AG09319 (cell line): ENCODE measurements around the gene KHDC4.

ENCODE experiments used
- DNase-seq: peaks from one replicate; pipeline ENCODE4 v3.0.0-alpha.2; 2010; ENCODE audit warnings: low read depth; ENCODE audit errors: extremely low read depth
- TF ChIP-seq, protein P1 (sequence below): IDR thresholded peaks from 2 replicates; pipeline ENCODE4 v1.5.1; 2011; ENCODE audit warnings: low read depth, mild to moderate bottlenecking, inconsistent platforms, low read length, moderate library complexity

KHDC4 gene

DNA sequence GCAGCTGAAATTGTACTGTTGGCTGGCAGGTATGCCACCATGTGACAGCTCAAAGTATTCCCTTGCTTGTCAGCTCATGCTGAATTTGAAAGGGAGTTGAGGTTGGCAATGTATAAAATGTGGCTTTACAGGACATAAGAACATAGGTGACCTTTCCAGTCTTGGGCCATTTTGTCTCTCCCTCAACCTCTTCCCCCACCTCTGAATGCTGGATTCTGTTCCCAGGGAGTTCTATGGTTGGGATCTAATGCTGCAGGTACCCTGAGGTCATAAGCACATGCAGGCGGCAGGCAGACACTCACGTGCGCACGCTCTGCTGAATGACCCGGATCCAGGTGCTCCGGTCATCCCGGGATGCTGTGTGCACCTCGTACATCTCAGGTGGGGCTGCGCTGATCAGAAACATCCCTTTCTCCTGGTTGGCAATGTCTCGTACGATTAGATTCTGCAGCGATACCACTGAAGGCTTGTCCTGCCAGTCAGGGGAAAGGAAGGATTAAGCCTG is 23.2 kb upstream of the KHDC4 start:
- TF ChIP-seq, protein P1, sequence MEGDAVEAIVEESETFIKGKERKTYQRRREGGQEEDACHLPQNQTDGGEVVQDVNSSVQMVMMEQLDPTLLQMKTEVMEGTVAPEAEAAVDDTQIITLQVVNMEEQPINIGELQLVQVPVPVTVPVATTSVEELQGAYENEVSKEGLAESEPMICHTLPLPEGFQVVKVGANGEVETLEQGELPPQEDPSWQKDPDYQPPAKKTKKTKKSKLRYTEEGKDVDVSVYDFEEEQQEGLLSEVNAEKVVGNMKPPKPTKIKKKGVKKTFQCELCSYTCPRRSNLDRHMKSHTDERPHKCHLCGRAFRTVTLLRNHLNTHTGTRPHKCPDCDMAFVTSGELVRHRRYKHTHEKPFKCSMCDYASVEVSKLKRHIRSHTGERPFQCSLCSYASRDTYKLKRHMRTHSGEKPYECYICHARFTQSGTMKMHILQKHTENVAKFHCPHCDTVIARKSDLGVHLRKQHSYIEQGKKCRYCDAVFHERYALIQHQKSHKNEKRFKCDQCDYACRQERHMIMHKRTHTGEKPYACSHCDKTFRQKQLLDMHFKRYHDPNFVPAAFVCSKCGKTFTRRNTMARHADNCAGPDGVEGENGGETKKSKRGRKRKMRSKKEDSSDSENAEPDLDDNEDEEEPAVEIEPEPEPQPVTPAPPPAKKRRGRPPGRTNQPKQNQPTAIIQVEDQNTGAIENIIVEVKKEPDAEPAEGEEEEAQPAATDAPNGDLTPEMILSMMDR: no peak
- DNase-seq: no peak

DNA sequence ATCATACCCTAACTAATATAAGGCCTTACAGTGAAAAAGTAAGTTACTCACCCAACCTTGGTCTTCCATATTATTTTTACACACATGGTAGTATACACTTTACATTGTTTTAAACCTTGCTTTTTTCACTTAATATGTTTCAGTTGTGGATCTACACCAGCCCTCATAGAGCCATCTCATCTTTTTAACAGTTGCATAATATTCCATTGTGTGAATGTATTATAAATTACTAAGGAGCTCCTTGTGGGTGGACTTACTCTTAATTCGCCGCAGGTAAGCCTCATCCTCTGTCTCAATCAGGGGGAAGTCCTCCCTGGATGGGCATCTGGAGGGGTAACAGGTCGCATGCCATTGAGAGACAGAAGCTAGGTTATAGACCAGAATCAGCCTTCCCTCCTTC is 20.4 kb upstream of the KHDC4 start:
- DNase-seq: no peak
- TF ChIP-seq, protein P1: no peak

DNA sequence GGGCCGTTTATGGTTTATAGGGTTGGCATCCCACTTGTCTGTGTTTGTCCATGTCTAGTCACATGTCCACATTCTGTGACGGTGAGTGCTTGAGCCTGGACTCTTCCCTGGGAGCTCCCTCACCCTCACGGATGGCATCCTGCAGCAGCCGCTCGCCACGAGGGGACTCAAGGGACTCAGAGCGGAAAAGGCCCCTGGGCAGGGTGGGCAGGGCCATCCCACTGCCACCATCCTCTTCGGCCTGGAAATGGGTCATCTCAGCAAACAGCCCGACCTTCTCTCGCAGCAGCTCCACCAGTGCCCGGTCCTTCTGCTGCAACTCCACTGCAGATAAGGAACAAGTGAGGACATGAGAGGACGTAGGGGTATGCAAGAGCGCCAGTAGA is 18.3 kb upstream of the KHDC4 start:
- no peak for DNase-seq
- TF ChIP-seq, protein P1: no peak

DNA sequence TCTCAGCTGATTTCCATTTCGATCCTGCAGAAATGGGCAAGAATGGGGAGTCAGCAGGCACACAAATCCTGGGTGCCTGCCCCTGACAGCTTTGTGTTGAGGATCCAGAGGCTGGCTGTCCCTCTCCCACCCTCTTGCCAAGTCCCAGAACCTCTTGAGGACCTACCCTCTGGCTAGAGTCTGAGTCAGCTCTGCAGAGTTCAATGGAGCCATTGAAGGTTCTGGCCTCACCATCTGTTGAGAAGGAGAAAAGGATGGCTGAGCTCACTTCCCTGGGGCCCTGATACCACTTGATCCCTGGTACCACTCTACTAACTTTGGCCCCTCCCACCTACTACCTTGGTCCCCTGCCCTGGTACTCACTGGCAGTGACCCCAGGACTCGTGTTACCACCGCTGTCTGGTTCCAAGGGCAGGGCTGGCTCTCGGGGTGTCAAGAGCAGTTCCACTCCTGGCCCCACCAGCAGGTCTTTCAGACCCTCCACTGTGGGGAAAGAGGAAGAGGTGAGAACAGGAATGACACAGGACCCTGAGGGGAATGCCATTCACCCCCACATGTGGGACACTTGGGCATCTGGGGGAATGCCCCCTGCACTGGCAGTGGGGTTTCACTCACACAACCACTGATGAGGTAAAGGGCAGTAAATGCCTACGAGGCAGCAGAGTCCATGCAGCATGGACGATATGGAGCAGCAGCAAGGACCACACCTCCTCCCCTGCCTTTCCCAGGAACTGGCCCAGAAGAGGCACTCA is 17.7 kb upstream of the KHDC4 start:
- no peak for DNase-seq
- TF ChIP-seq, protein P1: no peak

DNA sequence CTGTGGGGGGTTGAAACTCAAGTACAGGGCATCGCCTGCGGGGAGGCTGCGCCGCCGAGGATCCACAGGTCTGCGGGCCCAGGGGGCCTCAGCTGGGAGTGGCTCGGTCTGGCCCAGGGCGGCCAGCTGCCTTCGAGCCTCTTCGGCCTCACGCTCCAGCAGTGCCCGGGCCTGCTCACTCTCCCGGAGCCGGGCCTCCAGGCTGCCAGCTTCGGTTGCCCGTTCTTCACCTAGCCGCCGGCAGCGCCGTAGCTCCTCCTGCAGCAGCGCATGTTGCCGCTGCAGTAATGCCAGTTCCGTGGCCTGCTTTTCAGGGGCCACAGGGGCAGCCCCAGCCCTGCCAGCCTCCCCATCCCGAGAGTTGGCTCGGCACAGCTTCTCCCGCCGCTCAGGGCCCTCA is 16.6 kb upstream of the KHDC4 start:
- no peak for DNase-seq
- TF ChIP-seq, protein P1: no peak

DNA sequence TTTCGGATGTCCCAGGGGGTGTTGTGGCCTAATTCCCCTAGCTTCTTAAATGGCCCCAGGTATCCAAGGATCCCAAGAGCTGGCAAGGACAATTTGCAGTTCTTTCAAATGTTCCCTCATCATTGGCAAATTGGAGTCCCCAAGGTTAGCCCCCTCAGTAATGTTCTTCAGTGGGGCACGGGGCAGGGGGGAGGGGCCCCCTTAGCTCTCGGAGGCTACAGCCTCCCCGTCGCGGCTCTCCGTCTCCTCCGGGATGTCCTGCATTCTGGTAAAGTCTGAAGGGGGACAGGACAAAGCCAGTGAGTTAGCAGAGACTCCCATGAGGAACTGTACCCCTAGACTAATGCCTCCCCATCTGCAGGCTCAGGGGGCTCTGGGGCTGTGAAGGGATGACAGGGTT is 13.5 kb upstream of the KHDC4 start:
- no peak for DNase-seq
- TF ChIP-seq, protein P1: no peak

DNA sequence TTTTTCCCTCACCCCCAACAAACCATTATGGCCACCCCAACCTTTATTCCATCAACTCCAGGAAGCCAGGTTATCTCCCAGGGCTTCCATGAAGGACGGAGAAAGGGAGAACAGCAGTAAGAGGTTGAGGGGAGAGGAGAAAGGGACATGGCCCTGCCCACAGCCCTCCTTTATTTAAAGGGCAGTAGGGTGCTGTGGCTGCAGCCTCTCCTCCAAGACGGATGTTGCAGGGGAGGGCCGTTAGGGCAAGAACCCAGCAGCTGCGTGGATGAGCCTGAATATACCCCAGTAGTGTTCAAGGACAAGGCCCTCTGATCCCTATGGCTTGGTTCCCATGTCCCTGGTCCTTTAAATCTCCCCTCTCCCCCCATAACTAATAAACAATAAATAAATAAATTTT is 13.1 kb upstream of the KHDC4 start:
- TF ChIP-seq, protein P1: no peak
- no peak for DNase-seq
